ENCODE results near the gene TRAPPC3.
A peak's percentile ranks its signal among the peaks of the same experiment; 100 is the strongest.
"Not testable (repeated sequence)": the region's sequence is repeated elsewhere in the genome, so short reads cannot be mapped to it uniquely, and the experiment has no call there.

The TRAPPC3 gene

DNA sequence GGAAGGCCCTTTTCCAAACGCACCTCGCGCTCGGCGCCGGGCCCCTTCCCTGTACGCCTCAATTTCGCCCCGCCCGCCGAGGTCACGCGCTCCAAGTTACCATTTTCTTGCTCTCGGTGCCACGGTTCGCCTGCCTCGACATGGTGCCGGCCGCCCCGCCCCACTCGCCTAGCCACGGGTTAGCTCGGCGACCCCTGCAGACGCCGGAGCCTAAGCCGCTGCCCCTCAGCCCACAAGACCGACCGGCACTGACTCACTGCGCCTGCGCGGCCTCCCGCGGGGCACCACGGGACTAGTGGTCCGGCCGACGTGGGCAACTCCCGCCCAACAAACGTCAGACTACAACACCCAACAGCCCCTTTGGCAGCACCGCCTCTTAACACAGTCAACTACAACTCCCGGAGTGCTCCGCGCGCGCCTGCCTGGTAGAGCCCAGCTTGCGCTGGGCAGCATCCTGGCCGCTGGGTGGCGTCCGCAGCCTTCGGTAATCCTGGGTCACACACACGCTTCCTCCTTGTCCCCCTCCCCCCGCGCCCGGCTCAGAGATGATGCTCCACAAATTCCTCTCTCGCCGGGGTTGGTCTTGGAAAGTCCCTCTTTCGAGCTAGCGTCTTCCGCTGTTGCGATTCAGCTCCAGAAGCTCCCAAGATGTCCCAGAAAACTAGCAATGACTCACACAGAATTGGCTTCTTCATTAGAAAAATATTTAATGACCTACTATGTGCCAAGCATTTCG lies at the start of gene TRAPPC3:
Gene TRAPPC3 (minus strand): TSS at position 250 of the 736 bp plus-strand sequence. CDS start 108 bp downstream, at position 142.
- peak; percentile 99 for DNase-seq

DNA sequence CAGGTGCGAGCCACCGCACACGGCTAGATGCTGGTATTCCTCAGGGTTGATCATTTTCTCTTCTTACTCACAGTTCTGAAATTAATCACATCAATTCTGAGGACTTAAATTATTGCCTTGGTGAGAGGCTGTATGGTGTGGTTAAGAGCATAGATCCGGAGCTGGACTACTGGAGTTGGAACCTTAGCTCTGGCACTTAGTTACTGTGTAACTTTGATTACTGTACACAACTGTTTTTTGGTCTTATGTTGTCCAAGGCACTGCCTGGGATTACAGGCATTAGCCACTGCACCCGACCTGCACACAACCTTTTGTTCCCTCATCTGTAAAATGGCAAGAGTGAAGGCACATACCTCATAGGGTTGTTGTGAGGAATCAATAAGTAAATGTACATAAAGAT lies 49.4 kb upstream of the TRAPPC3 start:
- DNase-seq, result no peak

- DNase-seq, result not testable (repeated sequence)
Observed at GRCh38 chr1:36196805-36197204, 47.5 kb upstream of the TRAPPC3 start.

DNA sequence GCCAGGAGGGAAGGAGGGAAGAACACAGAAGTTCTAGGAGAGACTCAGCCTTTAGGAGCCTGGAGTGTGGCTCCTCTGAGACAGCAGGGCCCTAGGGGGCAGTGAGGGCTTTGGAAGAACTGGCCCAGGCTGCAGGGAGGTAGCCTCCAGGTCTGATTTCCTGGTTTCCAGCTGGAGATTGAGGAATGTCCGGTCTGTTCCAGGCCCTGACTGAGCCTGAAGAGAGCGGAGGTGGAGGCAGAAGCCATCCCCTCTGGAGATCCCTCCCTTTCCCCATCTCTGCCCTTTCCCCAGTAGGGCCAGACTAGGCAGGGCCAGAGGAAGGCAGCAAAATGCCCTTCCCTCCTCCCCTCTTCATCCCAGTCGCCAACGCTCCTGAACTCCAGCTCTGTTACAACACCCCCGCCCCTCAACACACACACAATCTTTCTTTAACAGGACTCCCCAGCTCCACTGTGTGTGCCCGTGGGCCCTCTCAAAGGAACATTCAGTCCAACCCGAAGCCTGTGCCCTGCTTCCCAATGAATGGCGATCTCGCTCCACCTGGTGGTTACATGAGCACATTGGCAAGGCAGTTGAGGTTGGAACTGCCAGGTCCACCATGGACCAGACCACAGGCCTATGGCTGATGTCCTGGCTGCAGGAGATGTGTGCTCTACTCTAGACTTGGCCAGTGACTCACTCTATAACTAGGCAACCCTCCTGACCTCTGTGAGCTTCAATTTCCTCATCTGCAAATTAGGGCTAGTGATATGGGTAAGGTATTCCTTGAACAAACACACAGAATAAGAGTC lies 38.7 kb upstream of the TRAPPC3 start:
- DNase-seq, result peak; percentile 72

- DNase-seq, result no peak
Observed at GRCh38 chr1:36183309-36183856, 34.1 kb upstream of the TRAPPC3 start.

GRCh38 chr1:36182734-36183133 lies 33.4 kb upstream of the TRAPPC3 start:
- no peak for DNase-seq

DNA sequence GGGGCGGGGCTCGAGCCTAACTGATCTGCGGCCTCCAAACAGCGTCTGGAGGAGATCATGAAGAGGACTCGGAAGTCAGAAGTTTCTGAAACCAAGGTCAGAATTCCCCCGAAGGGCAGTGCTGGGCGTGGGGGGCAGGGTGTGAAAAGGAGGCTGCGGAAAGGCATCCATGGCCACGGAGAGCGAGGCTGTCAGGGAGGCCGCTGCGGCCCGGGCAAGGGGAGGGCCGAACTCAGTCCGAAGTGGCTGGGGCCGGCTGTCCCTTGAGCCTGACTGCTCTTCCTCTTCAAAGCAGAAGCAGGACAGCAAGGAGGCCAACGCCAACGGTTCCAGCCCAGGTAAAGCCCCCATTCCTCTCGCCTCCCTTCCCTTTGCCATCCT lies 29.9 kb upstream of the TRAPPC3 start:
- no peak for DNase-seq

GRCh38 chr1:36178471-36179219 lies 29.4 kb upstream of the TRAPPC3 start:
- DNase-seq, result no peak

GRCh38 chr1:36177589-36178431 lies 28.5 kb upstream of the TRAPPC3 start:
- no peak for DNase-seq

GRCh38 chr1:36176106-36176949 lies 27.0 kb upstream of the TRAPPC3 start:
- DNase-seq, result no peak

DNA sequence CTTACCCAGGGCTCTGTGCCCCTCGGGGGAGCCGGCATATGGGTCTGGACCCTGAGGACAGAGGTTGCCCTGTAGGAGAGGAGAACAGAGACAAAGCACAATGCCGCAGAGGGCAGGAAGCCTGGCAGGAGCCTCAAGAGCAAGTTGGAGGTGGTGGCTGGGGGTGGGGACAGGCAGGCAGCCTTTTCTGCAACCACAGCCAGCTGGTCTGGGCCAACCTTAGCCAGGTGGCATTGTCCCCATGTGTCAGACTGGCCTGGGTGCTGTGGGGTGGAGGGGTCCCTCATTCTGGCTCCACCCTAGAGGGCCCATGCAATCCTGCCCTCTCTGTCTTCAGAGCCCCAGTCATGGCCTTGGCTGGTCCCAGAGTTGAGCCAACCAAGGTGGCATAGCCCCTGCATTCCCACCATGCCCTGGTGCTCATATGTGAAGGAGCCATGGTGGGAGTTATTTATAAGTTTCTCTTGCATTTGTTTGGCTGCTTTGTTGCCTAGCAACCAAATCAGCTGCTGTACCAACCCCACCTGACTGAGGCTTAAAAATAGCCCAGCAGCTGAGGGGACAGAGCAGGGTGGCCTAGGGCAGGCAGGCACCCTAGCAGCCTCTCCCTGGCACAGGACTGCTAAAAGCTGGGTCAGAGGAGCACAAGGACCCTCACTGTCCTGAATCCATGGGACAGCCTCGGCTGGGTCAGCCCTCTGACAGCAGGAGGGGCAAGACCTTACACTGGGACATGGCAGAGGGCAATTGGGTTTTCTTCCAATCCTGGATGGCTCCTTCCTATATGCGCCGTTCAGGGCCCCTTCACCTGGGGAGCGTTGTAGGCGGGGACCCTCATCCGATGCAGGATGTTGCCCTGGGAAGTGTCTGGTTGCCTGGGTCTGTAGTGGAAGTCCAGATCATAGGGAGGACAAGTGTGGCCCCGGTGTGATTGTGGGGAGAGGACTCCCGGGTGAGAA lies 26.1 kb upstream of the TRAPPC3 start:
- DNase-seq, result no peak

- DNase-seq, result no peak
Observed at GRCh38 chr1:36174713-36175112, 25.4 kb upstream of the TRAPPC3 start.

- DNase-seq, result peak; percentile 57
Observed at GRCh38 chr1:36172983-36173382, 23.7 kb upstream of the TRAPPC3 start.

DNA sequence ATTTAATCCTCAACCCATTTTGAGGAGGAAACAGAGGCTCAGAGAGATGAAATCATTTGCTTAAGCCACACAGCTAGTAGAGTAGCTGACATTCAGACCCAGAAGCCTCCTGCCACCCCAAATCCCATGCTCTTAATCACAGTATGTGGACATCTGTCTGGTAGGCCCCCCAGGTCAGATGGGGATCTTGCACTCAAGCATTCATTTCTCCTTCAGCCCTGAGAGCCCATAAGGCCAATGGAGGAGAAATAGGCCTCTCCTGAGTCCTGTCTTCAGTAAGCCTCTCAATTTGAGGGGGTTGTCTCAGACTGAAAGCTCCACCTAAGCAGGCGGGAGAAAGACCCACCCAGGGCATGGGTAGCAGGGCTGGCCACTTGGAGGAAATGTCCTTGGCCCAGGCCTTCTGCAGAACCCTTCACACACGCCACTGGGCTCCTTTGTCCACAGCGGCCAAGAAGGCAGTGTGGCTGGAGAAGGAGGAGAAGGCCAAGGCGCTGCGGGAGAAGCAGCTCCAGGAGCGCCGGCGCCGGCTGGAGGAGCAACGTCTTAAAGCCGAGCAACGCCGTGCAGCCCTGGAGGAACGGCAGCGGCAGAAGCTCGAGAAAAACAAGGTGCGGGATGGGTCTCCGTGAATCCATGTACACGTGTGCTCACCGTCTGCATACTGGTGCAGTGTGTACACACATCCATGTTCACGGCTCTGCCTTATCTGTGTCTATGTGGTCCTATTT lies 22.9 kb upstream of the TRAPPC3 start:
- DNase-seq, result no peak

DNA sequence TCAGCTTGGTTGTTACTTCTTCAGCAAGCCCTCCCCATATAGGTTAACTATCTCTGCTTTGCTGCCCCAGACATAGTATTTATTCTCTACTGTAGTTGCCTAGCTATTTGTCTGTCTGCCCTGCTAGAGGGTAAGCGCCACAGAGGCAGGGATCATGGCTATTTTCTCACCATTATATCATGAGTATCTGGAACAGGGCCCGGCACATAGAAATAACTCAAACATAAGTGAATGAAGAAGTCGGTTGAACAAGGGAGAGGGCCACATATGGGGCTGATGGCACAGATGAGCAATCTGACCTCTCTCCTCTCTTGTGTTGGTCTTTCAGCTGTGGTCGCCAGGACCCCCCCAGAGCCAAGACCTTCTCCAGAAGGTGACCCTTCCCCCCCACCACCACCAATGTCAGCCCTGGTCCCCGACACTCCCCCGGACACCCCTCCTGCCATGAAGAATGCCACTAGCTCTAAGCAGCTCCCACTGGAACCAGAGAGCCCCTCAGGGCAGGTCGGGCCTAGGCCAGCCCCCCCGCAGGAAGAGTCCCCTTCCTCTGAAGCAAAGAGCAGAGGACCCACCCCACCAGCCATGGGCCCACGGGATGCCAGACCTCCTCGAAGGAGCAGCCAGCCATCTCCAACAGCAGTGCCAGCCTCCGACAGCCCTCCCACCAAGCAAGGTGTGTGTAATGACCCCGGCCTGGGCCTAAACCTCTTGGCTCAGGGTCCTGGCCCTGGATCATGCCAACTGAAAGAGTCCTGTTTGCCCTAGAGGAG lies 21.5 kb upstream of the TRAPPC3 start:
- no peak for DNase-seq

DNA sequence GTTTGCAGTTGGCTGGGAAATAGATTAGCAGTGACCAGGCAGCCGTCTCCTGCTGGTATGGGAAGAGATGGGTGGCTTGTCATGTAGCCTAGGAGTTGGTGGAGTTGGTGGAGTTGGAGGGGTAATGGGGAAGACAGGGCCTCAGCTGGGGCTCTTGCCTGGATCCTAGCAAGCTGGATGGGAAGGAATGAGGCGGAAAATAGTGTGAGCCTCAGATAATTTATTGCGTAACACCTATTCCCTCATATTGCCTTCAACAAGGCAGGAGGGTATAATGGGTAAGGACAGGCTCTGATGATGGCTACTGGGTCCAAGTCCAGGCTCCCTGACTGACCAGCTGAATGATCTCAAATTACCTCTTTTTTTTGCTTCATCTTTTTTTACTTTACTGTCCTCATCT lies 19.2 kb upstream of the TRAPPC3 start:
- no peak for DNase-seq

DNA sequence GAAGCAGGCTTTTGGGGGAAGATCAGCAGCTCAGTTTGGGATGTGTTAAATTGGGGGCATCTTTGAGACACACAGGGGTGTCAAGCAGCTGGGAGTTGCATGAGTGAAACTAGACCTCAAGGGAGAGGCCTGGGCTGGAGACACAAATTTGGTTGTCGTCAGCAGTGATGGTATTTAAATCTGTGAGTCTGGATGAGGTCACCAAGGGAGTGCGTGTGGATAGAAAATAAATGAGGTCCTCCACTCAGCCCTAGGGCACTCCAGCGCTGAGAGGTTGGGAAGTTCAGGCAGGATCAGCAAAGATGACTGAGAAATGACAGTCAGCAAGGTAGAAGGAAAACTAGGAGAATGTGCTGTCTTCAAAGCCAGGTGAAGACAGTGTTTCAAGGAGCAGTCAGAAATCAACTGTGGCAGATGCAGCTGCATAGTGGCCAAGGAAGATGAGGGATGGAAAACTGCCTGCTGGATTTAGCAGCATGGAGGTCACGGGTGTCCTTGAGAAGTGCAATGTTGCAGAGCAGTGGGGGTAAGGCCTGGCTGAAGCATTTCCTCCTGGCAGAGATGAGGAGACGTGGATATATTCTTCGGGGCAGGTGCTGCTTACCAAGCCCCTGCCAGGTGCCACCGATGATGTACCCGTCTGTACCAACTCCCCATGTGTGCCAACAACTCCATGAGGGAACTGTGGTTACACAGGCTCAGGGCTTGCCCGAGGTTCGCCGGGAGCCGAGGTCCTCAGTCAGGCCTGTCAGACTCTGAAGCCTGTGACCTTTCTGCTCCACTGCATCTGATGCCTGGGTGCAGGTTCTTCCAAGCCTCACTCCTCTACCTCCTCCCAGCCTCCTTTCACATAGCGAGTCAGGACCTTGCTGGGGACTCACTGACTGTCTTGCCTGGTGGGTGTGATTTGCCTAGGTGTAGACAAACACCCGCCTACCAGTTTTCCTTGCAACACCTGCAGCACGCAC lies 17.9 kb upstream of the TRAPPC3 start:
- no peak for DNase-seq
